CD14-positive monocyte (primary cell): ENCODE results near the gene PLCG1. TPM values are rescaled to one million over a fixed set of nuclear protein-coding genes. Genes with fewer than 3 reads are reported as not detected.

Experiments
- DNase-seq, 3 donors: peaks; one replicate each; pipeline ENCODE4 v3.0.0-alpha.2; 2011 to 2022
- H2AFZ ChIP-seq: 2 replicates; pipeline ENCODE4 v1.6.0; 2012; ENCODE audit warnings: mild to moderate bottlenecking, low read depth, low read length, inconsistent platforms; ENCODE audit not compliant: insufficient read depth, poor library complexity, severe bottlenecking
- H3K27ac ChIP-seq, 2 donors: 1 replicate in 1 of 2; 2 replicates in 1 of 2; pipeline ENCODE4 v1.5.1; 2012 to 2013; ENCODE audit warnings: low read length in 2 of 2, control low read depth in 1 of 2, inconsistent platforms in 1 of 2, low read depth in 1 of 2, mild to moderate bottlenecking in 1 of 2
- H3K27me3 ChIP-seq, 2 donors: one replicate each; pipeline versions ENCODE4 v1.6.0 to v1.6.1; 2011 to 2013; ENCODE audit warnings: low read length in 2 of 2; ENCODE audit not compliant: control insufficient read depth in 2 of 2, insufficient read depth in 2 of 2
- H3K36me3 ChIP-seq, 2 donors: replicated peaks in 1 of 2; 1 replicate in 1 of 2; 2 replicates in 1 of 2; pipeline versions ENCODE4 v1.5.1 to v1.6.1; 2012 to 2013; ENCODE audit warnings: low read length in 2 of 2, control low read depth in 1 of 2, inconsistent platforms in 1 of 2, mild to moderate bottlenecking in 1 of 2; ENCODE audit not compliant: insufficient read depth in 2 of 2, control insufficient read depth in 1 of 2
- H3K4me1 ChIP-seq, 2 donors: 1 replicate in 1 of 2; 2 replicates in 1 of 2; pipeline versions ENCODE4 v1.5.1 to v1.6.1; 2012 to 2013; ENCODE audit warnings: low read length in 2 of 2, control low read depth in 1 of 2, inconsistent platforms in 1 of 2, mild to moderate bottlenecking in 1 of 2, moderate library complexity in 1 of 2; ENCODE audit not compliant: insufficient read depth in 2 of 2, control insufficient read depth in 1 of 2
- H3K4me2 ChIP-seq: replicated peaks from 2 replicates; pipeline ENCODE3; 2012; ENCODE audit warnings: low read length, moderate library complexity, mild to moderate bottlenecking; ENCODE audit not compliant: poor library complexity, severe bottlenecking; ENCODE audit errors: extremely low read depth
- H3K4me3 ChIP-seq, 3 experiments: fragments of 200-600 bp in 1 of 3; sonication (generic) in 1 of 3; replicated peaks in 1 of 3; 1 replicate in 2 of 3; 2 replicates in 1 of 3; pipeline ENCODE4 v1.5.1; 2011 to 2013; ENCODE audit warnings: low read length in 3 of 3, mild to moderate bottlenecking in 3 of 3, control low read depth in 2 of 3, low read depth in 2 of 3, inconsistent platforms in 1 of 3, moderate library complexity in 1 of 3
- H3K79me2 ChIP-seq: 2 replicates; pipeline ENCODE4 v1.6.0; 2012; ENCODE audit warnings: mild to moderate bottlenecking, control low read depth, inconsistent platforms, low read length, moderate library complexity; ENCODE audit not compliant: insufficient read depth
- H3K9ac ChIP-seq: 2 replicates; pipeline ENCODE4 v1.6.0; 2017; ENCODE audit warnings: low read length, mild to moderate bottlenecking; ENCODE audit not compliant: insufficient read depth, poor library complexity, severe bottlenecking
- H3K9me3 ChIP-seq, 2 donors: replicated peaks in 1 of 2; 1 replicate in 1 of 2; 2 replicates in 1 of 2; pipeline versions ENCODE4 v1.5.1 to v1.6.1; 2012 to 2013; ENCODE audit warnings: low read length in 2 of 2, control low read depth in 1 of 2; ENCODE audit not compliant: control insufficient read depth in 1 of 2, insufficient read depth in 1 of 2
- H4K20me1 ChIP-seq: 2 replicates; pipeline ENCODE4 v1.6.0; 2012; ENCODE audit warnings: mild to moderate bottlenecking, low read length, control low read depth, moderate library complexity; ENCODE audit not compliant: insufficient read depth
- H3K27ac Mint-ChIP-seq, 7 donors: one replicate each; pipeline ENCODE4 v1.8.0; 2020; ENCODE audit warnings: mild to moderate bottlenecking in 7 of 7, mixed read lengths in 7 of 7, moderate library complexity in 6 of 7, inconsistent platforms in 2 of 7
- H3K27me3 Mint-ChIP-seq, 3 donors: one replicate each; pipeline ENCODE4 v1.8.0; 2021 to 2022; ENCODE audit warnings: low read depth in 3 of 3, mild to moderate bottlenecking in 3 of 3, mixed read lengths in 3 of 3, moderate library complexity in 3 of 3, inconsistent platforms in 1 of 3
- H3K36me3 Mint-ChIP-seq, 2 donors: one replicate each; pipeline ENCODE4 v1.8.0; 2020; ENCODE audit warnings: mixed read lengths in 2 of 2, inconsistent platforms in 1 of 2, mild to moderate bottlenecking in 1 of 2
- H3K4me1 Mint-ChIP-seq: one replicate; pipeline ENCODE4 v1.8.0; 2020; ENCODE audit warnings: mild to moderate bottlenecking, mixed read lengths
- H3K4me3 Mint-ChIP-seq, 2 donors: one replicate each; pipeline ENCODE4 v1.8.0; 2020; ENCODE audit warnings: mild to moderate bottlenecking in 2 of 2, mixed read lengths in 2 of 2, moderate library complexity in 1 of 2
- H3K9me3 Mint-ChIP-seq, 7 donors: one replicate each; pipeline ENCODE4 v1.8.0; 2020 to 2022; ENCODE audit warnings: mixed read lengths in 7 of 7, mild to moderate bottlenecking in 6 of 7, moderate library complexity in 6 of 7, inconsistent platforms in 2 of 7
- WGBS: methylation state at CpG from one replicate; pipeline ENCODE4 v1.1.5; 2013; ENCODE audit warnings: missing lambda C conversion rate; ENCODE audit not compliant: insufficient coverage; 5-methylcytosine and 5-hydroxymethylcytosine counted together
- intact Hi-C, 2 donors: fragments of 100-400 bp; cut with micrococcal nuclease; formaldehyde crosslinking; loops; one replicate each; pipeline versions ENCODE4 v1.15.0 to v1.15.1; 2023
- polyA plus RNA-seq, 3 donors: library from polyadenylated mRNA; depleted of rRNA in 1 of 3; unstranded in 2 of 3; stranded (reverse) in 1 of 3; fragments of 300-500 nt in 2 of 3; fragments of >200 nt in 1 of 3; fragmentation: Illumina TruSeq in 2 of 3; gene quantifications; 1 replicate in 2 of 3; 2 replicates in 1 of 3; pipeline ENCODE4 v1.2.3, GENCODE V29; 2012 to 2021
- TF ChIP-seq, protein P1 (sequence below): fragments of 200-600 bp; IDR thresholded peaks from one replicate; pipeline ENCODE4 v1.8.0; 2022; ENCODE audit warnings: antibody characterized with exemption, mild to moderate bottlenecking

The PLCG1 gene
- polyA plus RNA-seq, 3 donors = 0.33 to 3.8 (median 1.0) TPM

DNA sequence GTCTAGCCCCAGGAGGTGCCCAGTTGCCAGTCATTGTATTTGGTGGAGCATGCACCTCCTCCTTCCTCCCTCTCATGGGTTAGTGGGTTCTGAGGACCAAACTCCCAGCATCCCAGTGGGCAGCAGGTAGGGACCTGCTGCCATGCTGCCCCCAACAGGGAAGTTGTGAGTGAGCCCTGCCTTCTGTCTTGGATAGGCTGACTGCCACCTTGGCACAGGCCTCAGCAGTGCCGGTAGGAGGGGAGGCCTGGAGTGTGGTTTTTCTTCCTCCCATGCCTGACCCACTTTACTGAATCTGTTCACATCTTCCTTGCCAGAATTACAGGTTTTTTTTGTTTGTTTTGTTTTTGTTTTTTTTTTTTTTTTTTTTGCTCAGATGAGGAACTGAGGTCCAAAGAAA lies 24.5 kb downstream of the PLCG1 start:
- H3K9ac ChIP-seq = no peak overlapping the region
- Mint-ChIP-seq H3K36me3 (peaks cover 12 to 26% of the 10 kb centered on the region in 2 donors), H3K4me1 (peaks cover 7% of the 10 kb centered on the region), H3K4me3 (no peak overlapping the region), H3K27me3 (peaks cover 38 to 67% (median 44%) of the 10 kb centered on the region in 3 donors), H3K9me3 (peaks cover 0 to 2% (median 0%) of the 10 kb centered on the region in 7 donors), H3K27ac (no peak overlapping the region)
- no peaks in the 10 kb centered on the region for H3K4me1 ChIP-seq
- WGBS = no CpG with 5 or more reads among the region's 1 CpG
- H4K20me1 ChIP-seq = no peaks in the 10 kb centered on the region
- TF ChIP-seq, protein P1, sequence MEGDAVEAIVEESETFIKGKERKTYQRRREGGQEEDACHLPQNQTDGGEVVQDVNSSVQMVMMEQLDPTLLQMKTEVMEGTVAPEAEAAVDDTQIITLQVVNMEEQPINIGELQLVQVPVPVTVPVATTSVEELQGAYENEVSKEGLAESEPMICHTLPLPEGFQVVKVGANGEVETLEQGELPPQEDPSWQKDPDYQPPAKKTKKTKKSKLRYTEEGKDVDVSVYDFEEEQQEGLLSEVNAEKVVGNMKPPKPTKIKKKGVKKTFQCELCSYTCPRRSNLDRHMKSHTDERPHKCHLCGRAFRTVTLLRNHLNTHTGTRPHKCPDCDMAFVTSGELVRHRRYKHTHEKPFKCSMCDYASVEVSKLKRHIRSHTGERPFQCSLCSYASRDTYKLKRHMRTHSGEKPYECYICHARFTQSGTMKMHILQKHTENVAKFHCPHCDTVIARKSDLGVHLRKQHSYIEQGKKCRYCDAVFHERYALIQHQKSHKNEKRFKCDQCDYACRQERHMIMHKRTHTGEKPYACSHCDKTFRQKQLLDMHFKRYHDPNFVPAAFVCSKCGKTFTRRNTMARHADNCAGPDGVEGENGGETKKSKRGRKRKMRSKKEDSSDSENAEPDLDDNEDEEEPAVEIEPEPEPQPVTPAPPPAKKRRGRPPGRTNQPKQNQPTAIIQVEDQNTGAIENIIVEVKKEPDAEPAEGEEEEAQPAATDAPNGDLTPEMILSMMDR = no peak
- no peaks in the 10 kb centered on the region for H3K79me2 ChIP-seq
- H3K27me3 ChIP-seq = peaks cover 0 to 12% of the 10 kb centered on the region in 2 donors
- H3K4me2 ChIP-seq = no peak overlapping the region
- H3K27ac ChIP-seq = no peak overlapping the region
- intact Hi-C loops = no loop called here
- H2AFZ ChIP-seq = no peak overlapping the region
- no peaks in the 10 kb centered on the region for H3K36me3 ChIP-seq
- no peaks in the 10 kb centered on the region for H3K9me3 ChIP-seq
- DNase-seq = no peak
- no peak overlapping the region for H3K4me3 ChIP-seq

DNA sequence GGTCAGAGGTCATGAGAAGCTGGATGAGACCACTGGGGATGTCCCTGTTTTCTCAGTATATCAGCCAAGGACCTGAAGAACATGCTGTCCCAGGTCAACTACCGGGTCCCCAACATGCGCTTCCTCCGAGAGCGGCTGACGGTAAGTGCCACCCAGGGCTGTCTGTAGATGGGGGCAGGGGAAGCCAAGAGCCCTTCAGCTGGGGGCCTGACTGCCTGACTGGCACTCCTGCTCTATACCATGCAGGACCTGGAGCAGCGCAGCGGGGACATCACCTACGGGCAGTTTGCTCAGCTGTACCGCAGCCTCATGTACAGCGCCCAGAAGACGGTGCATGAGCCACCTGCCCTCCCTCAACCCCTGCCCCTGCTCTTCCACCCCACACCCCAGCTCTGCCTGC lies 25.1 kb downstream of the PLCG1 start:
- Mint-ChIP-seq H3K4me3 (no peak overlapping the region), H3K27me3 (peaks cover 35 to 67% (median 45%) of the 10 kb centered on the region in 3 donors), H3K36me3 (peaks cover 12 to 26% of the 10 kb centered on the region in 2 donors), H3K4me1 (peaks cover 2% of the 10 kb centered on the region), H3K27ac (no peak overlapping the region), H3K9me3 (peaks cover 0 to 2% (median 0%) of the 10 kb centered on the region in 7 donors)
- H3K4me3 ChIP-seq = no peak overlapping the region
- no peak overlapping the region for H3K4me2 ChIP-seq
- H4K20me1 ChIP-seq = no peaks in the 10 kb centered on the region
- H3K27me3 ChIP-seq = peaks cover 0 to 14% of the 10 kb centered on the region in 2 donors
- TF ChIP-seq, protein P1 = no peak
- no peaks in the 10 kb centered on the region for H3K79me2 ChIP-seq
- H3K27ac ChIP-seq = no peak overlapping the region
- intact Hi-C loops = no loop called here
- H3K36me3 ChIP-seq = no peaks in the 10 kb centered on the region
- no peaks in the 10 kb centered on the region for H3K9me3 ChIP-seq
- no peak for DNase-seq
- H2AFZ ChIP-seq = no peak overlapping the region
- H3K9ac ChIP-seq = no peak overlapping the region
- 96% methylated on average over 5 of the region's 11 CpGs for WGBS
- H3K4me1 ChIP-seq = no peaks in the 10 kb centered on the region
